ENCODE data around the gene EVPLL. TPM values are rescaled to one million over a fixed set of nuclear protein-coding genes. Genes with fewer than 3 reads are reported as not detected.

The EVPLL gene
- total RNA-seq, result 0.04 TPM in 1 of 2 replicates, not detected in the other

GRCh38 chr17:18377437-18378204, at the start of gene EVPLL:
EVPLL (plus strand) TSS chr17:18377778; CDS start chr17:18380938, 3,160 bp downstream.

GRCh38 chr17:18363101-18364049, 14.2 kb upstream of the EVPLL start, which contains the start of gene SHMT1:
SHMT1 (minus strand) TSS chr17:18363550; CDS start chr17:18355981, 7,569 bp downstream.

Other genes starting within 250 kb of the EVPLL start
- gene ALKBH5, start 193.9 kb upstream of the EVPLL start, total RNA-seq, result 77.3 and 88.1 TPM in 2 replicates
- gene LLGL1, start 152.1 kb upstream of the EVPLL start, total RNA-seq, result 41.0 and 46.0 TPM in 2 replicates
- gene FLII, start 119.0 kb upstream of the EVPLL start, total RNA-seq, result 378 and 446 TPM in 2 replicates
- 6.8 and 9.4 TPM in 2 replicates for gene MIEF2, start 117.1 kb upstream of the EVPLL start, total RNA-seq
- gene TOP3A, start 62.8 kb upstream of the EVPLL start, total RNA-seq, result 22.4 and 22.8 TPM in 2 replicates
- 6.4 and 8.8 TPM in 2 replicates for gene SMCR8, start 62.5 kb upstream of the EVPLL start, total RNA-seq
- 17.9 and 47.7 TPM in 2 replicates for gene SHMT1, start 14.2 kb upstream of the EVPLL start, total RNA-seq
- gene LGALS9C, start 99.0 kb downstream of the EVPLL start, total RNA-seq, result 1.8 and 2.0 TPM in 2 replicates

Data from hair follicular keratinocyte (primary cell).